Posterior vena cava (tissue), 2 donors: ENCODE data around the gene MS4A1. TPM values are rescaled to one million over a fixed set of nuclear protein-coding genes. Genes with fewer than 3 reads are reported as not detected.
"Not testable (repeated sequence)": the region's sequence is repeated elsewhere in the genome, so short reads cannot be mapped to it uniquely, and the experiment has no call there.

Source experiments
- DNase-seq: peaks from one replicate; pipeline ENCODE4 v3.0.0-alpha.2; 2020; ENCODE audit warnings: low spot score
- intact Hi-C, 2 donors: fragments of 100-400 bp; cut with DNase I; formaldehyde crosslinking; loops; one replicate each; pipeline versions ENCODE4 v1.14.1 to v1.14.2; 2022 to 2023
- total RNA-seq, 2 donors: library from RNA; stranded (reverse); fragmentation: NEBNext Ultra II Directional; extraction: Animal tissue kit (Norgen Biotek cat#: 25700); gene quantifications; one replicate each; pipeline ENCODE4 v1.2.1, GENCODE V29; 2021
- donor health status: DM: yes; HTN: yes; CAD: no.
- donor health status: DM: yes; HTN: yes; CAD: no.

MS4A1 gene
- total RNA-seq, 2 donors from 2014 or later: 1.8 to 2.5 TPM

- intact Hi-C loops: no loop called here
- DNase-seq: no peak
Measured at GRCh38 chr11:60498853-60499252, 43.2 kb downstream of the MS4A1 start.

- DNase-seq: no peak
- intact Hi-C loops: no loop called here
Measured at GRCh38 chr11:60500276-60500910, 44.7 kb downstream of the MS4A1 start.

GRCh38 chr11:60502221-60502775, 46.7 kb downstream of the MS4A1 start:
- DNase-seq: no peak
- intact Hi-C loops: no loop called here

- intact Hi-C loops: no loop called here
- DNase-seq: no peak
Measured at GRCh38 chr11:60504219-60504905, 48.7 kb downstream of the MS4A1 start.

DNA sequence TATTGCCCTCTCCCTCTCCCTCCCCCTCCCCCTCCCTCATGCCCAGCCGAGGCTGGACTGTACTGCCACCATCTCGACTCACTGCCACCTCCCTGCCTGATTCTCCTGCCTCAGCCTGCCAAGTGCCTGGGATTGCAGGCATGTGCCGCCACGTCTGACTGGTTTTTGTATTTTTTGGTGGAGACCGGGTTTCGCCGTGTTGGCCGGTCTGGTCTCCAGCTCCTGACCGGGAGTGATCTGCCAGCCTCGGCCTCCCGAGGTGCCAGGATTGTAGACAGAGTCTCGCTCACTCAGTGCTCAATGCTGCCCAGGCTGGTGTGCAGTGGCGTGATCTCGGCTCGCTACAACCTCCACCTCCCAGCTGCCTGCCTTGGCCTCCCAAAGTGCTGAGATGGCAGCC, 54.0 kb downstream of the MS4A1 start:
- intact Hi-C loops: not testable (repeated sequence)
- peak; percentile 66 for DNase-seq

DNA sequence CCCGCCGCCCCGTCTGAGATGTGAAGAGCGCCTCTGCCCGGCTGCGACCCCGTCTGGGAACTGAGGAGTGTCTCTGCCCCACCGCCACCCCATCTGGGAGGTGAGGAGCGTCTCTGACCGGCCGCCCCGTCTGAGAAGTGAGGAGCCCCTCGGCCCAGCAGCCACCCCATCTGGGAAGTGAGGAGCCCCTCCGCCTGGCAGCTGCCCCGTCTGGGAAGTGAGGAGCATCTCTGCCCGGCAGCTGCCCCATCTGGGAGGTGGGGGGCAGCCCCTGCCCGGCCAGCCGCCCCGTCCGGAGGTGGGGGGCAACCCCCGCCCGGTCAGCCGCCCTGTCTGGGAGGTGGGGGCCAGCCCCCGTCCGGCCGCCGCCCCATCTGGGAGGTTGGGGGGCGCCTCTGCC, 54.6 kb downstream of the MS4A1 start:
- intact Hi-C loops, DNase-seq: not testable (repeated sequence)

GRCh38 chr11:60511393-60511792, 55.7 kb downstream of the MS4A1 start:
- intact Hi-C loops: no loop called here
- no peak for DNase-seq

DNA sequence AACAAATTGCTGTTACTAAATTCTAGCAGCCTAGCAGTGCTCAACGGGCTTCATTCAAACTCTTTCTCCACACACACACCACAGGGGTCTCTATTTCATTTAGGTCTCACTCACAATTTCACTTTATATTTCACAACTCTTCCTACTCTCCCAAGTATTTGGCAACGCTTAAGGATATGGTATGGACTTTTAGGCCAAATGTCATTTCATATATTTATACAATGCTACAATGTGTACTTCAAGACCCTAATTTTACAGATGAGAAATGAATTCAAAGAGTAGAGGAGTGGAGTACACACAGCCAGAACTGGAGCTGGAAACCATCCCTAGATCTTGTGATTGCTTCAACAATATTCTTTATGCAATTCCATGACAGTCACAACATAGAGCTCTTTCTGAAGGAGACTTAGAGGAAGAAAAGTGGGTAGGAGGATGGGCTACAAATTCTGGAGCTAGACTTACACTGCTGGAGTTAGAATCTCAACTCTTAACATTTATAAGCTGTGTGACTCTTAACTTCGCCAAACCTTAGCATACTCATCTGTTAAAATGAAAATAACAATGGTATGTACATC, 57.1 kb downstream of the MS4A1 start:
- no peak for DNase-seq
- intact Hi-C loops: no loop called here

GRCh38 chr11:60513496-60514460, 58.1 kb downstream of the MS4A1 start:
- no peak for DNase-seq
- intact Hi-C loops: no loop called here

- intact Hi-C loops: no loop called here
- DNase-seq: no peak
Measured at GRCh38 chr11:60515144-60515855, 59.7 kb downstream of the MS4A1 start, which contains the start of gene MS4A13. Gene MS4A13, plus strand, starts transcription at chr11:60515392. Its CDS starts 2,692 bp downstream, at chr11:60518084.

Other genes with a start within 250 kb of the MS4A1 start
- 1 to 10 TPM; 1.3 to 7.6 TPM for gene MS4A4E, start 212.7 kb upstream of the MS4A1 start, total RNA-seq
- gene MS4A4A, start 175.2 kb upstream of the MS4A1 start, total RNA-seq: 10 to 100 TPM; 30.1 to 72.0 TPM
- not detected for gene MS4A6E, start 128.6 kb upstream of the MS4A1 start, total RNA-seq
- gene MS4A7, start 77.3 kb upstream of the MS4A1 start, total RNA-seq: 10 to 100 TPM; 52.5 to 82.7 TPM
- 1 to 10 TPM; 2.2 to 4.4 TPM for gene MS4A14, start 59.4 kb upstream of the MS4A1 start, total RNA-seq
- gene MS4A5, start 26.3 kb upstream of the MS4A1 start, total RNA-seq: not detected
- not detected for gene MS4A12, start 36.9 kb downstream of the MS4A1 start, total RNA-seq
- gene MS4A13, start 59.5 kb downstream of the MS4A1 start, total RNA-seq: not detected
- gene MS4A8, start 243.8 kb downstream of the MS4A1 start, total RNA-seq: not detected